Smooth muscle cell (in vitro differentiated cells): ENCODE measurements around the gene DKC1. TPM values are rescaled to one million over a fixed set of nuclear protein-coding genes. Genes with fewer than 3 reads are reported as not detected.

ENCODE experiments used
- DNase-seq: peaks from one replicate; lab custom pipeline; 2025; ENCODE audit not compliant: unreplicated experiment; lab: John Stamatoyannopoulos, UW
- H2AFZ ChIP-seq: fragments of 200-600 bp; sonication (generic); 2 replicates; pipeline ENCODE4 v1.6.0; 2016; ENCODE audit warnings: antibody characterized with exemption, low read depth, mild to moderate bottlenecking
- H3F3A ChIP-seq: fragments of 200-600 bp; sonication (generic); 2 replicates; pipeline ENCODE4 v1.6.0; 2017; ENCODE audit warnings: antibody characterized with exemption, low read depth
- H3K27ac ChIP-seq: fragments of 200-600 bp; sonication (generic); 2 replicates; pipeline ENCODE4 v1.5.1; 2016; ENCODE audit warnings: low read depth, mild to moderate bottlenecking
- H3K27me3 ChIP-seq: fragments of 200-600 bp; sonication (generic); 2 replicates; pipeline ENCODE4 v1.6.1; 2016; ENCODE audit warnings: low read depth, mild to moderate bottlenecking
- H3K36me3 ChIP-seq: fragments of 200-600 bp; sonication (generic); 2 replicates; pipeline ENCODE4 v1.5.1; 2016; ENCODE audit warnings: low read depth
- H3K4me1 ChIP-seq: fragments of 200-600 bp; sonication (generic); 2 replicates; pipeline ENCODE4 v1.5.1; 2016; ENCODE audit warnings: low read depth
- H3K4me2 ChIP-seq: fragments of 200-600 bp; sonication (generic); 2 replicates; pipeline ENCODE4 v1.6.0; 2016; ENCODE audit warnings: mild to moderate bottlenecking
- H3K4me3 ChIP-seq: fragments of 200-600 bp; sonication (generic); 2 replicates; pipeline ENCODE4 v1.5.1; 2016; ENCODE audit warnings: mild to moderate bottlenecking
- H3K79me2 ChIP-seq: fragments of 200-600 bp; sonication (generic); 2 replicates; pipeline ENCODE4 v1.6.0; 2016; ENCODE audit warnings: low read depth, mild to moderate bottlenecking
- H3K9ac ChIP-seq: fragments of 200-600 bp; sonication (generic); 2 replicates; pipeline ENCODE4 v1.6.0; 2016; ENCODE audit warnings: low read depth
- H3K9me3 ChIP-seq: fragments of 200-600 bp; sonication (generic); replicated peaks from 2 replicates; pipeline ENCODE4 v1.5.1; 2016; ENCODE audit warnings: low read depth
- H4K20me1 ChIP-seq: fragments of 200-600 bp; sonication (generic); 2 replicates; pipeline ENCODE4 v1.6.0; 2016; ENCODE audit warnings: low read depth
- CTCF ChIP-seq: fragments of 200-600 bp; sonication (generic); IDR thresholded peaks from 2 replicates; pipeline ENCODE4 v1.5.1; 2017; ENCODE audit warnings: borderline replicate concordance, mild to moderate bottlenecking, antibody characterized with exemption; ENCODE audit not compliant: insufficient read depth, poor library complexity, severe bottlenecking
- WGBS: methylation state at CpG from one replicate; pipeline ENCODE4 v1.1.7; 2016; ENCODE audit warnings: low lambda C conversion rate; 5-methylcytosine and 5-hydroxymethylcytosine counted together
- polyA plus RNA-seq: library from polyadenylated mRNA; unstranded; fragments of >200 nt; fragmentation: Nextera tagmentation; extraction: Ambion mirVana; gene quantifications from 2 replicates; pipeline ENCODE4 v1.2.1, GENCODE V29; 2016
- total RNA-seq: library from RNA; depleted of rRNA; stranded (reverse); fragments of >200 nt; gene quantifications from 2 replicates; pipeline ENCODE4 v1.2.3, GENCODE V29; 2014

Gene DKC1
- total and polyA plus RNA-seq, 2 experiments from 2014 or later, result 18.7 to 35.1 TPM

- 76% methylated on average over 11 of the region's 11 CpGs for WGBS
- no peak for DNase-seq
- no peaks in the 10 kb centered on the region for H3K79me2 ChIP-seq
- no peaks in the 10 kb centered on the region for H3K4me1 ChIP-seq
- TF ChIP-seq CTCF, result no peak
- H4K20me1 ChIP-seq, result no peaks in the 10 kb centered on the region
- no peak overlapping the region for H3K27ac ChIP-seq
- H3F3A ChIP-seq, result no peaks in the 10 kb centered on the region
- H2AFZ ChIP-seq, result no peak overlapping the region
- H3K9me3 ChIP-seq, result no peaks in the 10 kb centered on the region
- no peak overlapping the region for H3K4me3 ChIP-seq
- H3K4me2 ChIP-seq, result no peak overlapping the region
- H3K9ac ChIP-seq, result no peak overlapping the region
- no peaks in the 10 kb centered on the region for H3K36me3 ChIP-seq
- no peaks in the 10 kb centered on the region for H3K27me3 ChIP-seq
Observed at GRCh38 chrX:154818916-154819770, 56.5 kb downstream of the DKC1 start.

GRCh38 chrX:154819771-154820341 lies 57.2 kb downstream of the DKC1 start:
- Histone ChIP-seq H3F3A (no peaks in the 10 kb centered on the region), H4K20me1 (no peaks in the 10 kb centered on the region), H3K36me3 (no peaks in the 10 kb centered on the region), H3K4me3 (no peak overlapping the region), H3K27me3 (no peaks in the 10 kb centered on the region), H2AFZ (no peak overlapping the region), H3K4me2 (no peak overlapping the region), H3K9ac (no peak overlapping the region), H3K27ac (no peak overlapping the region), H3K79me2 (no peaks in the 10 kb centered on the region), H3K4me1 (no peaks in the 10 kb centered on the region), H3K9me3 (no peaks in the 10 kb centered on the region)
- 80% methylated on average over 7 of the region's 7 CpGs for WGBS
- DNase-seq, result no peak
- TF ChIP-seq CTCF, result no peak

- no peaks in the 10 kb centered on the region for H3F3A ChIP-seq
- DNase-seq, result no peak
- no peaks in the 10 kb centered on the region for H3K9me3 ChIP-seq
- no peak overlapping the region for H2AFZ ChIP-seq
- H3K4me1 ChIP-seq, result no peaks in the 10 kb centered on the region
- no peak overlapping the region for H3K9ac ChIP-seq
- TF ChIP-seq CTCF, result no peak
- no peaks in the 10 kb centered on the region for H3K79me2 ChIP-seq
- no peaks in the 10 kb centered on the region for H3K36me3 ChIP-seq
- H3K4me2 ChIP-seq, result no peak overlapping the region
- H3K27ac ChIP-seq, result no peak overlapping the region
- no peak overlapping the region for H3K4me3 ChIP-seq
- no peaks in the 10 kb centered on the region for H4K20me1 ChIP-seq
- no peaks in the 10 kb centered on the region for H3K27me3 ChIP-seq
Observed at GRCh38 chrX:154821523-154821922, 58.9 kb downstream of the DKC1 start.

GRCh38 chrX:154822029-154822428 lies 59.4 kb downstream of the DKC1 start:
- Histone ChIP-seq H3K27ac (no peak overlapping the region), H3K4me1 (no peaks in the 10 kb centered on the region), H3K79me2 (no peaks in the 10 kb centered on the region), H3F3A (no peaks in the 10 kb centered on the region), H4K20me1 (no peaks in the 10 kb centered on the region), H3K9ac (no peak overlapping the region), H3K4me3 (no peak overlapping the region), H3K36me3 (no peaks in the 10 kb centered on the region), H3K9me3 (no peaks in the 10 kb centered on the region), H2AFZ (no peak overlapping the region), H3K27me3 (no peaks in the 10 kb centered on the region), H3K4me2 (no peak overlapping the region)
- no peak for DNase-seq
- no peak for TF ChIP-seq CTCF
- 81% methylated on average over 3 of the region's 3 CpGs for WGBS
